Coronary artery (tissue), 2 donors: ENCODE results near the gene FHIP2A.

Experiments used
- DNase-seq: peaks from one replicate; pipeline ENCODE4 v3.0.0-alpha.2; 2017; ENCODE audit warnings: low spot score
- H3K27ac ChIP-seq, 2 donors: fragments of 200-600 bp; sonication (generic); one replicate each; pipeline ENCODE4 v1.5.1; 2016 to 2019
- H3K4me3 ChIP-seq: fragments of 200-600 bp; sonication (generic); 2 replicates; pipeline ENCODE4 v1.5.1; 2016; ENCODE audit warnings: mild to moderate bottlenecking, moderate library complexity
- CTCF ChIP-seq: fragments of 200-600 bp; sonication (generic); IDR thresholded peaks from one replicate; pipeline ENCODE4 v1.5.1; 2019; ENCODE audit warnings: antibody characterized with exemption

The FHIP2A gene

GRCh38 chr10:114801411-114801813 lies 20.2 kb upstream of the FHIP2A start:
- TF ChIP-seq CTCF = no peak
- Histone ChIP-seq H3K4me3 (no peak overlapping the region), H3K27ac (no peak overlapping the region)
- no peak for DNase-seq

- no peak for TF ChIP-seq CTCF
- H3K27ac ChIP-seq = no peak overlapping the region
Observed at GRCh38 chr10:114802177-114802576, 19.4 kb upstream of the FHIP2A start.

DNA sequence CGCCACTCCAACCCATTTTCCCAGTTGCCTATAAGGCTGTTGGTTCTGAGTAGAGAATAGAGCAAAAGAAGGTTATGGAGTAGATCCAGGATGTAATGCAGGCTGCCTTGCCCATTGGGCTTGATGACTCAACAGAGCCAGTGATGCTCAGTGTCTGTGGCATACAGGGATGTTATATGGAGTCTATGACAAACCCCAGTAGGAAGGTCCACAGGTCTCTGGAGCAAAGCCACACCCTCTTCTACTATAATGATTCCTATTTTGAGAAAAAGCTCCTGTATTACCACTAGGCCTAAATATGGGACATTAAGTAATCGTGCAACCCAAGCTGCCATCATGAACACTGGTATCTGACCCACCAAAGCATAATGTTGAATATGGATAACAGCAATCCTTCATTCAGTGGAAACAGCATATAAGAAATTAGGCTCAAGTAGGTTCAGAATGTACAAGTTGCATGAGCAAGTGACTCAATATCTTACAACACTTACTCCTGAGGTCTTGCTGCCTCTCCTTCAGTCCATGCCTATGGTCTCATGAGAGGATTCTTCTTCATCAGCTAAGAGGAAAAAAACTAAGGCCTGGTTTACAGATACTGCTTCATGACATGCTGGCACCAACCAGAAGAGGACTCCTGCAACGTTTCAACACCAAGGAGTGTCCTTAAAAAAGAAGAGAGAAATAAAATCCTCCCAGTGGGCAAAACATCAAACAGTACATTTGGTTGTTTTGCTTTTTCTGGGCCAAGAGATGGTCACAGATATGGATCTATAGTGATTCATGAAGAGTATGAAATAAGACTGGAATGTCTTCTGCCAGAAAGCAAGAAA lies 14.8 kb upstream of the FHIP2A start:
- H3K27ac ChIP-seq = no peak overlapping the region
- no peak overlapping the region for H3K4me3 ChIP-seq
- no peak for DNase-seq
- no peak for TF ChIP-seq CTCF

More at GRCh38 chr10:114802177-114802576, 19.4 kb upstream of the FHIP2A start:
- no peak for DNase-seq
- H3K4me3 ChIP-seq = no peak overlapping the region

DNA sequence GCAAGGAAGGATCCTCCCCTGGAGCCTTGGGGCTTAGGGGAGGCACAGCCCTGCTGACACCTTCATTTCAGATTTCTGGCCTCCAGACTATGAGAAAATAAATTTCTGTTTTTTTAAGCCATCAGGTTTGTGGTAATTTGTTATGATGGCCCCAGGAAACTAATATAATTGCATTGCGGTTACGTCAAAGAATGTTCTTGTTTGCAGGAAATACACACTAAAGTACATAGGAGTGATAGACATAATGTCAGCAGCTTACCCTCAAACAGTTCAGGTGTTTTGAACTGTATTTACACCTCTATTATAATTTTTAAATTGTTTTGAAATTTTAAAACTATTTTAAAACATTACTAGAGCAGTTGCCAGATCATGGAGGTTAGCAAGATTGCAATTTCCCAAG lies 12.6 kb upstream of the FHIP2A start:
- Histone ChIP-seq H3K27ac (no peak overlapping the region), H3K4me3 (no peak overlapping the region)
- no peak for TF ChIP-seq CTCF
- DNase-seq = no peak

DNA sequence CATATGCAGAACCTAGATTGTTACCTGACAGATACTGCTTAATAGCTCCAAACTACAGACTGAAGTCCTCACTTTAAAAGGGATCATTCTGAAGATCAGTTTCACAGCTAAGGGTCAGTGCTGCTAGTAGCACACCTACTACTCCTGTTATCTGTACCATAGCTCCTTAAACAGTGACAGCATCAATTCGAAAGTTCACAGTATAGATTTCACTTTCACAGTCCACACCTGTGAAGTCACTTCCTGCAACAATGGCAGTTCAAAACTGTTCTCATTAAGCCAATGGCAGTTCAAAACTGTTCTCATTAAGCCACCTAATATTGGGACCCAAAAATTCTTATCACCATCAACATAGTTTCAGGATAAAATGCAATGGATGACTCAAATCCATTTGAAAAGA lies 10.7 kb upstream of the FHIP2A start:
- TF ChIP-seq CTCF = no peak
- H3K4me3 ChIP-seq = no peak overlapping the region
- no peak for DNase-seq
- no peak overlapping the region for H3K27ac ChIP-seq

DNA sequence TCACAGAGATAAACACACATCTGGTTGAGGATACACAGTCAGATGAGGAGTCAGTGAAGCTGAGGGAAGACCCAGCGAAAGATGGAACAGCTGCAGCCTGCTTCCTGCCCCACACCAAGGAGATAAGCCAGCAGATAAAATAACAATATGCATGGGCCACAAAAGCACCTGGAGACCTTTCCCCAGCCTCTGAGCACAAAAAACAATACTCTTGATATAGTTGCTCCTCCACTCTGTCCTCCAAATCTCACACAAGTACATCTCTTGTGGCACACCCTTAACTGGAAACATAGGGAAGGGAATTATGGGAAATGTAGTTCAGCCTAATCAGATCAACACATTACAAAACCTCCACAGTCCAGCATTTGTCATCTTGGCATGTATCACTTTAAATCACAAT lies 9.7 kb upstream of the FHIP2A start:
- DNase-seq = no peak
- no peak overlapping the region for H3K27ac ChIP-seq
- H3K4me3 ChIP-seq = no peak overlapping the region
- no peak for TF ChIP-seq CTCF

GRCh38 chr10:114815791-114816190 lies 5.8 kb upstream of the FHIP2A start:
- TF ChIP-seq CTCF = no peak
- Histone ChIP-seq H3K27ac (no peak overlapping the region), H3K4me3 (no peak overlapping the region)
- no peak for DNase-seq
